GM23248 (cell line): ENCODE data around the gene PLEKHH3.

Experiments used
- EZH2 ChIP-seq: fragments of 200-600 bp; sonication (generic); IDR thresholded peaks from 2 replicates; pipeline ENCODE4 v1.6.1; 2018; ENCODE audit warnings: antibody characterized with exemption, mild to moderate bottlenecking; ENCODE audit not compliant: insufficient read depth, poor library complexity, severe bottlenecking
- EZH2phosphoT487 ChIP-seq: fragments of 200-600 bp; sonication (generic); IDR thresholded peaks from 2 replicates; pipeline ENCODE4 v1.6.1; 2018; ENCODE audit warnings: antibody characterized with exemption, moderate library complexity, mild to moderate bottlenecking, low read depth; ENCODE audit not compliant: insufficient read depth

GRCh38 chr17:42697108-42697811 is 20.5 kb upstream of the PLEKHH3 start:
- TF ChIP-seq EZH2 (no peak), EZH2phosphoT487 (no peak)
